ENCODE results near the gene POLRMT. TPM values are rescaled to one million over a fixed set of nuclear protein-coding genes. Genes with fewer than 3 reads are reported as not detected.

POLRMT gene
- total RNA-seq, 3 donors from 2014 or later = 21.9 to 34.7 (median 28.2) TPM

DNA sequence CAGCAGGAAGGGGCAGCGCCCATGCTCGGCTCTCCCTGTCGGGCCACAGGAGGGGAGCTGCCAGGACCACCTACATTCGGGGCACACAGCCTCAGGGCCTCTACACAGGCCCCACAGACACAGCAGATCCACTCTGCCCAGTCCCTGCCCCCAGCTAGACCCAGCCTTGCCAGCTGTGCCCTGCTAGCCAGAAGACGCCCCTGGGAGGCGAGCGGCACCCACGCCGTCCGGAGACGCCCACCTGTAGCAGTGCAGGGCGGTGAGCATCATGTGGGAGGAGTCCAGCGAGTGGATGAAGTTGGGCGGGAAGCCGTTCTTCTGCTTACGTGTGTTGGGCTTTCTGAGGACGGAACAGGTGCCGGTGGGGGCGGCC, 15.1 kb downstream of the POLRMT start:
- TF ChIP-seq, protein P1, sequence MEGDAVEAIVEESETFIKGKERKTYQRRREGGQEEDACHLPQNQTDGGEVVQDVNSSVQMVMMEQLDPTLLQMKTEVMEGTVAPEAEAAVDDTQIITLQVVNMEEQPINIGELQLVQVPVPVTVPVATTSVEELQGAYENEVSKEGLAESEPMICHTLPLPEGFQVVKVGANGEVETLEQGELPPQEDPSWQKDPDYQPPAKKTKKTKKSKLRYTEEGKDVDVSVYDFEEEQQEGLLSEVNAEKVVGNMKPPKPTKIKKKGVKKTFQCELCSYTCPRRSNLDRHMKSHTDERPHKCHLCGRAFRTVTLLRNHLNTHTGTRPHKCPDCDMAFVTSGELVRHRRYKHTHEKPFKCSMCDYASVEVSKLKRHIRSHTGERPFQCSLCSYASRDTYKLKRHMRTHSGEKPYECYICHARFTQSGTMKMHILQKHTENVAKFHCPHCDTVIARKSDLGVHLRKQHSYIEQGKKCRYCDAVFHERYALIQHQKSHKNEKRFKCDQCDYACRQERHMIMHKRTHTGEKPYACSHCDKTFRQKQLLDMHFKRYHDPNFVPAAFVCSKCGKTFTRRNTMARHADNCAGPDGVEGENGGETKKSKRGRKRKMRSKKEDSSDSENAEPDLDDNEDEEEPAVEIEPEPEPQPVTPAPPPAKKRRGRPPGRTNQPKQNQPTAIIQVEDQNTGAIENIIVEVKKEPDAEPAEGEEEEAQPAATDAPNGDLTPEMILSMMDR (IDR thresholded peaks at IDR 0.05) = no peak
- TF ChIP-seq POLR2A (IDR thresholded peaks at IDR 0.05) (no peak), POLR2AphosphoS5 (IDR thresholded peaks at IDR 0.05) (no peak)
- no peak overlapping the region for H3K27ac ChIP-seq
- no peak for DNase-seq (ENCODE audit: low spot score in 2 of 2)
- no peak overlapping the region for H3K4me3 ChIP-seq
- H3K4me1 ChIP-seq = no peaks in the 10 kb centered on the region
- no peaks in the 10 kb centered on the region for H3K36me3 ChIP-seq
- H3K27me3 ChIP-seq = no peaks in the 10 kb centered on the region
- no peaks in the 10 kb centered on the region for H3K9me3 ChIP-seq
- intact Hi-C loops (cut with DNase I; ENCODE audit: low total_unique reads) = loop anchor here (5.0 kb wide), 1 partner anchor 1184 kb away; no protein-coding TSS in a partner anchor

DNA sequence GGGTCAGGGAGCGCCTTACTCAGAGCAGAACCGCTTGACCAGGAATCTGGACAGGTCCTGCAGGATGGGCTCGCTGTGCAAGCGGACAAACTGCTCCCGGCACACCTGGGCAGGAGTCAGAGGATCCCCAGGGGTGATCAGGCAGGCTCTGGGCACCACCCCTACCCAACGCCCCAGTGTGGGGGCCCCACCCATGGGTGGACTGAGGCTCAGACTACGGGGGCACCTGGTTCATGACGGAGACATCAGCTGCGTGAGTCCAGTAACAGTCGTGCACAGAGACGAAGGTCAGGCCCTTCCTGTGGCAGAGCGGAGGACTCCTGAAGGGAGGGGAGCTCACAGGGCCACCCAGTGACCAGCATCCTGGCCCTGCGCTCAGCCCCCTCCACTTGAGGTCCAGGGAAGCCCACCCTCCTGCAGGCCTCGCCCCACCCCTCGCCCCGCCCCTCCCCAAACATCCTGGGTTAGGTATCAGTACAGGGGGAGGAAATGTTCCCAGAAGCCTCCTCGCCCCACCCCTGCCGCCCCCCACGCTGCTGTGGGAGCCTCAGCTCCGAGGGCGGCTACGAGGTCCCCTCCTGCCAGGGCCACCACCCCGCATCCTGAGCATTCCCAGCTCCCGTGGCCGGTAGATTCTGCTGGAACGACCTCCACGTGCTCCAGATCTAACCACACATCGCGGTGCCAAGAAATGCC, 15.6 kb downstream of the POLRMT start:
- no peaks in the 10 kb centered on the region for H3K36me3 ChIP-seq
- no peak overlapping the region for H3K27ac ChIP-seq
- TF ChIP-seq, protein P1 (IDR thresholded peaks at IDR 0.05) = no peak
- TF ChIP-seq POLR2A (IDR thresholded peaks at IDR 0.05) (no peak), POLR2AphosphoS5 (IDR thresholded peaks at IDR 0.05) (no peak)
- no peaks in the 10 kb centered on the region for H3K27me3 ChIP-seq
- intact Hi-C loops (cut with DNase I; ENCODE audit: low total_unique reads) = loop anchor here (5.0 kb wide), 1 partner anchor 1185 kb away; no protein-coding TSS in a partner anchor
- H3K4me1 ChIP-seq = no peaks in the 10 kb centered on the region
- DNase-seq (ENCODE audit: low spot score in 2 of 2) = no peak
- H3K4me3 ChIP-seq = no peak overlapping the region
- H3K9me3 ChIP-seq = no peaks in the 10 kb centered on the region

DNA sequence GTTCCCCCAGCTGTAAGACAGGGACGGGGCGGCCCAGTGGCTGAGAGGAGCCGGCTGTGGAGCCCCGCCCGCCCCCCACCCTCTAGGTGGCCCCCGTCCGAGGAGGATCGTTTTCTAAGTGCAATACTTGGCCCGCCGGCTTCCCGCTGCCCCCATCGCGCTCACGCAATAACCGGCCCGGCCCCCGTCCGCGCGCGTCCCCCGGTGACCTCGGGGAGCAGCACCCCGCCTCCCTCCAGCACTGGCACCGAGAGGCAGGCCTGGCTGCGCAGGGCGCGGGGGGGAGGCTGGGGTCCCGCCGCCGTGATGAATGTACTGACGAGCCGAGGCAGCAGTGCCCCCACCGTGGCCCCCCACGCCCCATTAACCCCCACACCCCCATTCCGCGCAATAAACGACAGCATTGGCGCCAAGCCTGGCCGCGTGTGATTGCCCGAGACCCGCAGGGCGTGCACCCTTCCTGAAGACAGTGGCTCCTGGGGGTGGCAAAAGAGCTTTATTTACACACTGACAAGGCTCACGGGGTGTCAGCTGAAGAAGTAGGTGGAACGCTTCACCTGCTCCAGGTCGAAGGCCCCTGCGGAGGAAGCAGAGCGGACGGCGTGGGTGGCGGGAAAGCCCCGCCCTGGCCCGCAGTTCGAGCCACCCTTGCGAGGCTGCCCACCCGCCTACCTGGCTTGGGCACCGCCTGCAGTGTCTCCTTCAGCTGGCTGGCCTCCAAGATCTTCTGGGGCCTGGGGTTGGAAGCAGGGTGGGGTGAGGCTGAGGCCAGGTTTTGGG, 16.4 kb downstream of the POLRMT start:
- Histone ChIP-seq H3K27me3 (no peaks in the 10 kb centered on the region), H3K27ac (no peak overlapping the region), H3K4me3 (no peak overlapping the region), H3K4me1 (no peaks in the 10 kb centered on the region), H3K9me3 (no peaks in the 10 kb centered on the region), H3K36me3 (no peaks in the 10 kb centered on the region)
- TF ChIP-seq POLR2AphosphoS5 (IDR thresholded peaks at IDR 0.05) = no peak
- TF ChIP-seq POLR2A (IDR thresholded peaks at IDR 0.05) = no peak
- TF ChIP-seq, protein P1 (IDR thresholded peaks at IDR 0.05) = no peak
- intact Hi-C loops (cut with DNase I; ENCODE audit: low total_unique reads) = loop anchor here (5.0 kb wide), 1 partner anchor 1185 kb away; no protein-coding TSS in a partner anchor
- DNase-seq (ENCODE audit: low spot score in 2 of 2) = no peak

DNA sequence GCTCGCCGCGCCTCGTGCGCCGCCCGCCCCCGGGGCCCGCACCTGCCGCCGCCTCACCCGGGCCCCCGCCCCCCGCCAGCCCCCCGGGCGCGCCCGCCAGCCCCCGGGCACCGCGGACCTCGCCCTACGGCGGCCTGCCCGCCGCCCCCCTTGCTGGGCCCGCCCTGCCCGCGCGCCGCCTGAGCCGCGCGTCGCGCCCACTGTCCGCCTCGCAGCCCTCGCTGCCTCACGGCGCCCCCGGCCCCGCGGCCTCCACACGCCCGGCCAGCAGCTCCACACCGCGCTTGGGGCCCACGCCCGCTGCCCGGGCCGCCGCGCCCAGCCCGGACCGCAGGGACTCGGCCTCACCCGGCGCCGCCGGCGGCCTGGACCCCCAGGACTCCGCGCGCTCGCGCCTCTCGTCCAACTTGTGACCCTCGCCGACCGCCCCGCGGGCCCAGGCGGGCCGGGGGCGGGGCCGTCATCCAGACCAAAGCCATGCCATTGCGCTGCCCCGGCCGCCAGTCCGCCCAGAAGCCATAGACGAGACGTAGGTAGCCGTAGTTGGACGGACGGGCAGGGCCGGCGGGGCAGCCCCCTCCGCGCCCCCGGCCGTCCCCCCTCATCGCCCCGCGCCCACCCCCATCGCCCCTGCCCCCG, 17.2 kb downstream of the POLRMT start:
- H3K9me3 ChIP-seq = no peaks in the 10 kb centered on the region
- intact Hi-C loops (cut with DNase I; ENCODE audit: low total_unique reads) = loop anchor here (5.0 kb wide), 1 partner anchor 1186 kb away; no protein-coding TSS in a partner anchor
- peak overlapping the region in 1 of 3 donors; percentile 46 for H3K4me3 ChIP-seq
- no peak overlapping the region for H3K27ac ChIP-seq
- no peaks in the 10 kb centered on the region for H3K4me1 ChIP-seq
- TF ChIP-seq POLR2A (IDR thresholded peaks at IDR 0.05) = no peak
- TF ChIP-seq POLR2AphosphoS5 (IDR thresholded peaks at IDR 0.05) = no peak
- TF ChIP-seq, protein P1 (IDR thresholded peaks at IDR 0.05) = no peak
- no peaks in the 10 kb centered on the region for H3K36me3 ChIP-seq
- H3K27me3 ChIP-seq = no peaks in the 10 kb centered on the region
- no peak for DNase-seq (ENCODE audit: low spot score in 2 of 2)

Data from breast epithelium (tissue), 4 donors.